Stimulated activated CD4-positive, alpha-beta T cell treated with anti-CD3 and anti-CD28 coated beads, TNF-alpha, amount 100 ng/mL, for 4 hours (primary cell): ENCODE measurements around the gene FBXW10B.
"Not testable (repeated sequence)": the region's sequence is repeated elsewhere in the genome, so short reads cannot be mapped to it uniquely, and the experiment has no call there.

Experiments
- DNase-seq, 3 experiments: peaks; one replicate each; pipeline ENCODE4 v3.0.0-alpha.2; 2020; ENCODE audit warnings: low read depth in 3 of 3

FBXW10B gene

GRCh38 chr17:15630930-15631453, 11.5 kb upstream of the FBXW10B start:
- not testable (repeated sequence) for DNase-seq

- DNase-seq: not testable (repeated sequence)
Measured at GRCh38 chr17:15629991-15630390, 10.5 kb upstream of the FBXW10B start.

GRCh38 chr17:15623661-15624209, 4.2 kb upstream of the FBXW10B start:
- DNase-seq: not testable (repeated sequence)

- not testable (repeated sequence) for DNase-seq
Measured at GRCh38 chr17:15623255-15623654, 3.8 kb upstream of the FBXW10B start.

GRCh38 chr17:15622124-15622523, 2.6 kb upstream of the FBXW10B start:
- DNase-seq: not testable (repeated sequence)

GRCh38 chr17:15616828-15617227, 2.7 kb downstream of the FBXW10B start:
- not testable (repeated sequence) for DNase-seq

GRCh38 chr17:15615850-15616249, 3.7 kb downstream of the FBXW10B start:
- DNase-seq: not testable (repeated sequence)

GRCh38 chr17:15613111-15613510, 6.4 kb downstream of the FBXW10B start:
- DNase-seq: not testable (repeated sequence)

GRCh38 chr17:15592960-15593359, 26.5 kb downstream of the FBXW10B start:
- not testable (repeated sequence) for DNase-seq

- not testable (repeated sequence) for DNase-seq
Measured at GRCh38 chr17:15591986-15592385, 27.5 kb downstream of the FBXW10B start.

GRCh38 chr17:15590844-15591243, 28.7 kb downstream of the FBXW10B start:
- not testable (repeated sequence) for DNase-seq

GRCh38 chr17:15589544-15590536, 29.7 kb downstream of the FBXW10B start:
- not testable (repeated sequence) for DNase-seq

GRCh38 chr17:15588017-15588416, 31.5 kb downstream of the FBXW10B start:
- not testable (repeated sequence) for DNase-seq

GRCh38 chr17:15583313-15583712, 36.2 kb downstream of the FBXW10B start:
- not testable (repeated sequence) for DNase-seq

- not testable (repeated sequence) for DNase-seq
Measured at GRCh38 chr17:15581462-15581861, 38.0 kb downstream of the FBXW10B start.

GRCh38 chr17:15576848-15577247, 42.7 kb downstream of the FBXW10B start:
- DNase-seq: not testable (repeated sequence)

- DNase-seq: not testable (repeated sequence)
Measured at GRCh38 chr17:15574660-15575059, 44.8 kb downstream of the FBXW10B start.

GRCh38 chr17:15573870-15574269, 45.6 kb downstream of the FBXW10B start:
- not testable (repeated sequence) for DNase-seq
